Right atrium auricular region (tissue), 2 donors: Measurements from ENCODE around the gene MICAL1. TPM values are rescaled to one million over a fixed set of nuclear protein-coding genes. Genes with fewer than 3 reads are reported as not detected.

ENCODE experiments used
- DNase-seq: peaks from one replicate; pipeline ENCODE4 v3.0.0-alpha.2; 2019; ENCODE audit warnings: low spot score
- H3K27ac ChIP-seq, 2 donors: fragments of 200-600 bp; sonication (generic); 1 replicate in 1 of 2; 2 replicates in 1 of 2; pipeline ENCODE4 v1.5.1; 2016 to 2019
- H3K27me3 ChIP-seq, 2 donors: fragments of 200-600 bp; sonication (generic); one replicate each; pipeline versions ENCODE4 v1.5.1 to v1.6.0; 2017 to 2019
- H3K36me3 ChIP-seq: fragments of 200-600 bp; sonication (generic); one replicate; pipeline ENCODE4 v1.5.1; 2016
- H3K4me1 ChIP-seq, 2 donors: fragments of 200-600 bp; sonication (generic); one replicate each; pipeline versions ENCODE4 v1.5.1 to v1.6.0; 2017 to 2019
- H3K4me3 ChIP-seq, 2 donors: fragments of 200-600 bp; sonication (generic); 1 replicate in 1 of 2; 2 replicates in 1 of 2; pipeline ENCODE4 v1.5.1; 2017 to 2019; ENCODE audit warnings: mild to moderate bottlenecking in 1 of 2, moderate library complexity in 1 of 2
- H3K9me3 ChIP-seq, 2 donors: fragments of 200-600 bp; sonication (generic); one replicate each; pipeline ENCODE4 v1.5.1; 2019
- CTCF ChIP-seq, 2 donors: fragments of 200-600 bp; sonication (generic); IDR thresholded peaks; one replicate each; pipeline ENCODE4 v1.5.1; 2019; ENCODE audit warnings: antibody characterized with exemption in 2 of 2
- total RNA-seq, 2 donors: library from RNA; depleted of rRNA; stranded (reverse); fragments of >200 nt; gene quantifications; one replicate each; pipeline ENCODE4 v1.1.0, GENCODE V29; 2016

MICAL1 gene
- total RNA-seq, 2 donors from 2014 or later, result 4.5 to 11.6 TPM

GRCh38 chr6:109454496-109455436 lies 806 bp downstream of the MICAL1 start:
- Histone ChIP-seq H3K27me3 (no peaks in the 10 kb centered on the region), H3K9me3 (no peaks in the 10 kb centered on the region), H3K27ac (peak overlapping the region; percentile 74 to 77), H3K4me1 (peaks cover 0 to 32% of the 10 kb centered on the region in 2 donors), H3K4me3 (peak overlapping the region; percentile 59 to 82), H3K36me3 (no peaks in the 10 kb centered on the region)
- TF ChIP-seq CTCF (IDR thresholded peaks at IDR 0.05), result no peak
- no peak for DNase-seq

GRCh38 chr6:109453594-109454495 lies 1.7 kb downstream of the MICAL1 start:
- no peaks in the 10 kb centered on the region for H3K36me3 ChIP-seq
- peak overlapping the region in 1 of 2 donors; percentile 82 for H3K4me3 ChIP-seq
- no peaks in the 10 kb centered on the region for H3K9me3 ChIP-seq
- DNase-seq, result no peak
- no peaks in the 10 kb centered on the region for H3K27me3 ChIP-seq
- TF ChIP-seq CTCF (IDR thresholded peaks at IDR 0.05), result no peak
- H3K27ac ChIP-seq, result peak overlapping the region; percentile 74 to 77
- peaks cover 0 to 32% of the 10 kb centered on the region in 2 donors for H3K4me1 ChIP-seq

GRCh38 chr6:109453156-109453555 lies 2.4 kb downstream of the MICAL1 start:
- DNase-seq, result no peak
- Histone ChIP-seq H3K27me3 (no peaks in the 10 kb centered on the region), H3K9me3 (no peaks in the 10 kb centered on the region), H3K4me1 (peaks cover 0 to 32% of the 10 kb centered on the region in 2 donors), H3K36me3 (no peaks in the 10 kb centered on the region), H3K4me3 (no peak overlapping the region), H3K27ac (no peak overlapping the region)
- TF ChIP-seq CTCF (IDR thresholded peaks at IDR 0.05), result no peak

GRCh38 chr6:109452181-109452580 lies 3.4 kb downstream of the MICAL1 start:
- peaks cover 0 to 28% of the 10 kb centered on the region in 2 donors for H3K4me1 ChIP-seq
- DNase-seq, result no peak
- H3K27me3 ChIP-seq, result no peaks in the 10 kb centered on the region
- no peak overlapping the region for H3K4me3 ChIP-seq
- no peak overlapping the region for H3K27ac ChIP-seq
- TF ChIP-seq CTCF (IDR thresholded peaks at IDR 0.05), result no peak
- H3K36me3 ChIP-seq, result no peaks in the 10 kb centered on the region
- H3K9me3 ChIP-seq, result no peaks in the 10 kb centered on the region

GRCh38 chr6:109451376-109451775 lies 4.2 kb downstream of the MICAL1 start:
- Histone ChIP-seq H3K4me3 (no peak overlapping the region), H3K36me3 (no peaks in the 10 kb centered on the region), H3K4me1 (peaks cover 0 to 20% of the 10 kb centered on the region in 2 donors), H3K27ac (no peak overlapping the region), H3K27me3 (no peaks in the 10 kb centered on the region), H3K9me3 (no peaks in the 10 kb centered on the region)
- TF ChIP-seq CTCF (IDR thresholded peaks at IDR 0.05), result no peak
- DNase-seq, result no peak
